ENCODE measurements around the gene HPS4.

The HPS4 gene

DNA sequence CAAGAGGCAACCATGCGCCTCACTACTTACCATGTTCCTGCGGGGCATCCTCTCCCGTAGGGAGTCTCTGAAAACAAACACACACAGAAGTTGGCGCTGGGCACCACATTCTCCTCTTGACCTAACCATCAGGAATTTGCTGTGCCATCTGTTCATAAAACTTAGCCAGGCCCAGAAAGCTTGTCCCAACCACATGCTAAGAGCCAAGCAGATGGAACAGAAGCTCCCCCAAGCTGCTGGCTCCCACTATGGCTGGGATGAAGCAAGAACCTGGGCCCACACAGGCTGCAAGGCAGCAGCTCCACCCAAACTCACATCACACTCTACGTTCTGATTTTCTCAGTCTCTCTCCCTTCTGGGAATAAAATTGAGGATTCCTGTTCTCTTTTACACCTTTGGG is 17.4 kb downstream of the HPS4 start:
- TF ChIP-seq GATA1 (IDR thresholded peaks at IDR 0.05; ENCODE audit: low read depth, low read length), result no peak
- TF ChIP-seq POLR2A (IDR thresholded peaks at IDR 0.05; ENCODE audit: low read length), result no peak
- DNase-seq, result no peak

DNA sequence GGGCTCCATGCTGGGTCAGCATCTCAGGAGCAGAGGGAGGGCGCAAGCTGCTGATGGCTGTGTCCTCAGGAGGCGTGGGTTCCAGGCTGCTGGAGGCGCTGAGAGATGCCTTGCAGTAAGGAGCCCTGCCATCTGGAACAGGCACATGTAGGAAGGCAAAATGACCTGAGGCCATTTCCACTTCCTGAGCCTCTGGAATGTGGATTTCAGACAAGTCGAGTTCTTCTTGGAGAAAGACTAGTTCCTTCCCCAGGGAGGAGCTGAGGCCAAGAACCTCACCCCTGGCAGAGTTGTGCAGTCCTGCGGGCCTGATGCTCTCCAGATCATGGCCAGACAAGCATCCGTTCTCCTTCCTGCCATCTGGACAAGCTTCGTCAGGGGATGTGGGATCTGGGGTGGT is 19.3 kb downstream of the HPS4 start:
- TF ChIP-seq GATA1 (IDR thresholded peaks at IDR 0.05; ENCODE audit: low read depth, low read length), result no peak
- TF ChIP-seq POLR2A (IDR thresholded peaks at IDR 0.05; ENCODE audit: low read length), result no peak
- no peak for DNase-seq

DNA sequence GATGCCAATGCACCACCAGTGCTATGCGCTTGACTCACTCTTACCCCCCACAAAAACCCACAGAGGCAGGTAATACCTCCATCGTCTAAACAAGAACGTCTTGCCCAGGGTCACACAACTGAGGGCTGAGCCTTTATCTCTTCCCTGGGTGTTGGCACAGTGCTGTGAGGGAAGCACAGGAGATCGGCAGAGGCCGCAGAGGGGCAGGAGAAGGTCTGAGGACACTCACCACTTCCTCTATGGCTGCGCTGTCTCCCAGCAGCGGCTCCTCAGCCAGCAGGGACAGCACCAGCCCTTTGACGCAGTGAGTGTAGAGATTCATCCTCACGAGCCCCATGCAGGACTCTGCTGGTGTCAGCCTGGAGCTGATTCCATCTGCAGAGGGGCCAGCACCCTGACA is 19.9 kb downstream of the HPS4 start:
- no peak for DNase-seq
- TF ChIP-seq GATA1 (IDR thresholded peaks at IDR 0.05; ENCODE audit: low read depth, low read length) (no peak), POLR2A (IDR thresholded peaks at IDR 0.05; ENCODE audit: low read length) (no peak)

DNA sequence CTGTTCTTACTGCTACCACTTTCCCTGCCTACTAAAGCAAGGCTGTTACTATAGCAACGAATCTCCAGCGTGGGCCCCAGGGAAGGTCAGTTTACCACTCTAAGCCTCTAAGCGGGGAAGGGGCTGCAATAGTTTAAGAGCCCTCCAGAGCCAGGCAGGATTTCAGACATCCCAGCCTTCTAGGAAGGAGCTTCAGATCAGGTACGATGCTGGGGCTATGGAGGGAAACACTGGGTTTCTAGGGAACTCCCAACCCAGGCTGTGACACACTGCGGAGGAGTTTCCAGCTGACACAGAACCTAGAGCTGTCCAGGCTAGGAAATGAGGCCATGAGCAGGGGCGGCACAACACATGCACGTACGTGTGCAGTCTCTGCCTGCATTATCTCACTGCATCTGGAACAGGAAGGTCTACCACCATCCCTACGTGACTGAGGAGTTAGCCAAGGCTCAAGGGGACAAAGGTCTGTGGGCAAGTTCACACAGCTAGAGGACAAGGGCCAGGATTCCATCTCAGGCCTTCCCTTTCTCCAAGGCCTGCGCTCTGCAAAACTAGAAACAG is 20.4 kb downstream of the HPS4 start:
- TF ChIP-seq GATA1 (IDR thresholded peaks at IDR 0.05; ENCODE audit: low read depth, low read length), result no peak
- no peak for DNase-seq

DNA sequence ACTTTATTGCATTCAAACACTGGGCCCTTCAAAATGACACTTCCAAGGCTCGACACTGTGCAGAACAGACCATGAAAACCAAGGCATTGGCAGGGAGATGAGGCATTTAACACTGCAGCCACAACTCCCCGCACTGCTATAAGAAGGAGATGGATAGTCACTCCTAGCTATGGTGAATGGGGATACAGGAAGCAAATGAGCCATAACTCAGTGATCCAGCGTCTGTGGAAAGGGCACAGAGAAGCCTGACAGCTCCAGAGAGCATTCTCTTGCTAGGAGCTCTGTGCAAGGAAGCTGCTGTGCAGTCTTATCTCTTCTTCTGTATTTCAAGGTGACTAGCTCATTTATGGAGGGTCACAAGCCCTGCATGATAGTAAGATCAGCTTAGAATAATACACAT is 20.9 kb downstream of the HPS4 start:
- DNase-seq, result no peak

DNA sequence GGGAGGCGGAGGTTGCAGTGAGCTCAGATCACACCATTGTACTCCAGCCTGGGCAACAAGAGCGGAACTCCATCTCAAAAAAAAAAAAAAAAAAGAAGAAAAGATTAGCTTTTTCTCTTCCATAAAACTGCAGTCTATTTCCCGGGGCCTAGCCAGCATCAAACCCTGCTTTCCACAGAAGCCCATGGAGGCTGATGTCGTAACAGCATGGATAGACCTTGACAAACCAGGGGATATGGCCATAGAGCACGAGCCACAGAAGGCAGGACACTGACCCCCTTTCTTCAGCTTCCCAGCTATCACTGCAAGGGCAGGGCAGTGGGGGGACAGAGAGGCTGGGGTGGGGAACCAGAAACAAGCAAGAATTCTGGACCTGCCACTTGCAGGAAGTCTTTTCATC is 21.5 kb downstream of the HPS4 start:
- no peak for DNase-seq

More for the DNA sequence above, 20.9 kb downstream of the HPS4 start:
- no peak for TF ChIP-seq POLR2A (IDR thresholded peaks at IDR 0.05; ENCODE audit: low read length)
- TF ChIP-seq GATA1 (IDR thresholded peaks at IDR 0.05; ENCODE audit: low read depth, low read length), result no peak

DNA sequence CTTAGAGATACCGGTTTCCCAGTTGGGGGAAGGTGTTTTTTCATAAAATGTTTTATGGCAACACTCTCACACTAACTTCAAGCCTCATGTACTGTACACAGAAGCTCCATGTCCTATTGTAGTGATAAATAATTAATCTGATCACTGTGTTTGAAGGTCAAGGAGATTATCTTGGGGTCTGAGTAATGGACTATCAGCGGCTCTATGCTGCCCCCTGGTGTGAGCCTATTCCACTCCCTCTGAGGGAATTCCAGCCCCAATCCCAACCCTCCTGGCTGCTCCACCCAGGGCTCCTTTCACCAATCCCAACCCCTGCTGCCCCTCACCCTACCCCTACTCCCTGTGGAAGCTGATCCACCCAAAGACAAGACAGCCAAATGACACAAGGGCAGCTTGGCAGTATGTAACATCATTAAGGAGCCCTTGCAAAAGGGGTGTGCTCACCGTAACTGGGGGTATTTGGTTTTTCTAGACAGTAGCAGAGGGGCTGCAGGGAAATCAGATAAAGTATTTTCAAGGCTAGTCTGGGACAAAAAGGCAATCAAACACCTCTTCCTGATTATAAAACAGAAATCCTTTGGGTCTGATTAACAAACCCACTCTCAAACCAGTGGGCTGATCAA is 22.3 kb downstream of the HPS4 start:
- DNase-seq, result peak; percentile 51 to 62

More for the DNA sequence above, 21.5 kb downstream of the HPS4 start:
- TF ChIP-seq POLR2A (IDR thresholded peaks at IDR 0.05; ENCODE audit: low read length) (no peak), GATA1 (IDR thresholded peaks at IDR 0.05; ENCODE audit: low read depth, low read length) (no peak)

DNA sequence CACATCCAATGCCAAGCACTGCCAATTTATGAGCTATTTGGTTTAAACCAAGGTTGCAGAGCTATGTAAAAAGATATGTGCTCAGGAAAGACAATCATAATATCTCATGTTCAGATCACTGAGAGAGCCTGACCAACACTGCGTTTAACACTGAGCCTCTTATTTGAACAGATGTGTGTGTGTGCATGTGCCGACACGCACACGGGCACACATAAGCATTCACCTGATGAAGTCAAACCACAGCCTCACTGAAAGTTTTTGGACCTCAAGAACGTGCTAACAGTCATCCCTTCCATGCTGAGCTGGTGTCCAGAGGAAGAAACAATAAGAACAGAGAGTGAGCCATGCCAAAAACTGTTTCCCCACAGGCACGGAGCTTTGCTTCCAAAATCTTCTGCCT is 23.4 kb downstream of the HPS4 start:
- TF ChIP-seq POLR2A (IDR thresholded peaks at IDR 0.05; ENCODE audit: low read length), result no peak
- TF ChIP-seq GATA1 (IDR thresholded peaks at IDR 0.05; ENCODE audit: low read depth, low read length), result no peak
- DNase-seq, result no peak

More for the DNA sequence above, 22.3 kb downstream of the HPS4 start:
- TF ChIP-seq POLR2A (IDR thresholded peaks at IDR 0.05; ENCODE audit: low read length) (no peak), GATA1 (IDR thresholded peaks at IDR 0.05; ENCODE audit: low read depth, low read length) (no peak)

DNA sequence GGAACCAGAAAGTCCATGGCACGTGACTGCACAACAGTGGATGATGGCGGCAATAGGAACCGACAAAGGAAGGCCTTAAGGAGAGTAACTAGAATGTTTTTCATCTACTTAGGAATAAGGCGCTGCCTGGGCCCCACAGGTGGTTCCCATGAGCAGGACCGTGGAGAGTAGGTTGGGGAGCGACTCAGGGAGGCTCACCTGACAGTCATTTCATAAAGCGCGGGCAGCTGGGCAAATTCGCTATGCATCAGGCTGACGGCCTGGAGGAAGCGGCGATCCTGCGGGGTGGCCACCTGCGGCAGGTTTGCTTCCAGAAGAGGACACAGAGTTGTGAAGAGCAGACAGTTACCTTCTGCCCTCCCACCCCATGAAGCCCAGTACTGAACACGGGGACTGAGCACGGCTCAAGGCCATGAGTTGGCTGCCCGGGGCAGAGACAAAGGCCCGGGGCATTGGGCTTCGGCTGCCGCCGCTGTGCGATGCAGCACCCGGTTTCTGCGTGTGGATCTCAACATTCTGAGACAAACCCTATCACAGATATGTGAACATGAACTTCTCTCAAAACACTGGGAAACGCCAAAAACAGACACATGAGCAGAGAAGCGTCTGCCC is 25.8 kb downstream of the HPS4 start:
- no peak for DNase-seq
- TF ChIP-seq POLR2A (IDR thresholded peaks at IDR 0.05; ENCODE audit: low read length), result no peak
- TF ChIP-seq GATA1 (IDR thresholded peaks at IDR 0.05; ENCODE audit: low read depth, low read length), result no peak

DNA sequence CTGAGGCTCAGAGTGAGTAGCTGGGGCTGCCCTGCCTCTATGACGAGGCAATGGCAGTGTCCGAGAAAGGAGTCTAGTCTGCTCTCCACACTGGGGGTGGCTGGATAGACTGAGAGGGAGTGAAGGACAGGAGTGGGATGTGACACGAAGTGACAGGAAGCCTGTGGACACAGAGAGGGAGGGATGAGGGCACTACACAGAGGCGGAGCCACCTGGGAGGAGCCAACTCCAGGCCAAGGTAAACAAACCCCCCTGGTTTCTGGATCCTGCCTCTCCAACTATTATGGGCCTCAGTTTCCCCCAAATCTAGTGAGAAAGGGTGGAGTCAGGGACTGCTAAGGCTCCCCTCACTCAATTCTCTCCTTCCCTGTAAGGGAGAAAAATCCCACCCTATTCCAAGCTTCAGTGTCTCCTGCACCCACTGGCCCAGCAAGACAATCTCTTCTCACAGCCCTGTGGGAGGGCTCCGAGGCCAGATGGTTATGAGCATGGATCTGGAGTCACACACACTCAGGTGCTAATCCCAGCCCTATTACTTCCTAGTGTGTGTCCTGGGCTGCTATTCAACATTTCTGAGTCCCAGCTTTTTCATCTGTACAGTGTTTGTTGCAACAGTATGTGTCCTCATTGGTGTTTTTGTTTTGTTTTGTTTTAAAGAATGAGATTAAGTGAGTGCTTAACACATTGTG is 29.6 kb downstream of the HPS4 start:
- TF ChIP-seq GATA1 (IDR thresholded peaks at IDR 0.05; ENCODE audit: low read depth, low read length) (no peak), POLR2A (IDR thresholded peaks at IDR 0.05; ENCODE audit: low read length) (no peak)
- no peak for DNase-seq

DNA sequence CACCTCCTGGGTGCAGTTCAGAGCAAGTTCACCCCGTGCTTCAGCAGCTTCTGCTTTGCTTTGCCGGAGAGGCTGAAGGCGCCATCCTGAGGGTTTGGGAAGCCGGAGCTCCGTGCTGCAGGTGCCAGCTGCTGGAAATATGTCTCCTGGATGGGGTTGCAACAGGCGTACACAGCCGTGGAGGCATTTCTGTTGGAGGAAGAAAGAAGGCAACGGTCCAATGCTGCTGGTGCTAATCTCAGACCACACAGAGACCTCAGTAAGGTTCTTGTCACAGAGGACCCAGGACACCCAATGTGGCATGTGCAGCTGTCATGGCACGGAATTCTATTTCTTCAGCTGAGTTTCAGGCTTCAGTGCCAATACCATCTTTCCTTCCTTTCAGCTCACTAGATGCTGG is 30.4 kb downstream of the HPS4 start:
- no peak for TF ChIP-seq GATA1 (IDR thresholded peaks at IDR 0.05; ENCODE audit: low read depth, low read length)
- no peak for TF ChIP-seq POLR2A (IDR thresholded peaks at IDR 0.05; ENCODE audit: low read length)
- DNase-seq, result no peak

DNA sequence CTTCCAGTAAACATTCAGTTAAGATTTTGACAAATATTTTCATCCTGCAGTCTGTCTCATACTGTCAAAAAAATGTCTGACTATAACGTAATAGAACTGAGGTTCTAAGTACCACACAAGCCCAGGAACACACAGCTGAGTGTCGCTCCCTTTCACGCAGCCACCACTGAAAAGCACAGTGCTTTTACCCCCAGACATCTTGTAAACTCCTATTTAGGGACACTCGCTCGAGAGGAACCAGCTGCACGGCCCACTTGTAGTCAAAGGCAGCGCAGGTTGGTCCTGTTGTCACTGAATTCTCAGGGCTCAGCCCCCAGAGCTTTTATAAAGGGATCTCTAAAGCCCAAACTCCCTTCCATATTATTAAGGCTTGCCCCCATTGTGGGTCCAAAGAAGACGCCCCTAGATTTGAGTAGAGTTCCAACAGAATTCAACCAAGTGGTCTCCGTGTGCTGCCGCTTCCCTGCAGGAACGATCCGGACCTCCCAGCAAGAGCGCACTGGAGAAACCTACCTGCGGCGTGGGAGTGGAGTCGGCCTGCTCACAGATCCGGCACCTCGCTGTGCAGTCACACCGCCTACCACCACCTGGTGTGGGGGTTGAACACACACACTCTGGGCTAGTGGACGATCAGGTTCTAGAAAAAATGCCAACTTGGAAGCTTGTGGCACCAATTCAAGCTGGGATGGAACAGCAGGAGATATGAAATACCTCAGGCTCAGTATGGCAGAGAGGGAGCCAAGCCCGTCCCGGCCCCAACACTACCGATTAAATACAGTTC is 31.2 kb downstream of the HPS4 start:
- TF ChIP-seq POLR2A (IDR thresholded peaks at IDR 0.05; ENCODE audit: low read length) (no peak), GATA1 (IDR thresholded peaks at IDR 0.05; ENCODE audit: low read depth, low read length) (no peak)
- DNase-seq, result no peak

DNA sequence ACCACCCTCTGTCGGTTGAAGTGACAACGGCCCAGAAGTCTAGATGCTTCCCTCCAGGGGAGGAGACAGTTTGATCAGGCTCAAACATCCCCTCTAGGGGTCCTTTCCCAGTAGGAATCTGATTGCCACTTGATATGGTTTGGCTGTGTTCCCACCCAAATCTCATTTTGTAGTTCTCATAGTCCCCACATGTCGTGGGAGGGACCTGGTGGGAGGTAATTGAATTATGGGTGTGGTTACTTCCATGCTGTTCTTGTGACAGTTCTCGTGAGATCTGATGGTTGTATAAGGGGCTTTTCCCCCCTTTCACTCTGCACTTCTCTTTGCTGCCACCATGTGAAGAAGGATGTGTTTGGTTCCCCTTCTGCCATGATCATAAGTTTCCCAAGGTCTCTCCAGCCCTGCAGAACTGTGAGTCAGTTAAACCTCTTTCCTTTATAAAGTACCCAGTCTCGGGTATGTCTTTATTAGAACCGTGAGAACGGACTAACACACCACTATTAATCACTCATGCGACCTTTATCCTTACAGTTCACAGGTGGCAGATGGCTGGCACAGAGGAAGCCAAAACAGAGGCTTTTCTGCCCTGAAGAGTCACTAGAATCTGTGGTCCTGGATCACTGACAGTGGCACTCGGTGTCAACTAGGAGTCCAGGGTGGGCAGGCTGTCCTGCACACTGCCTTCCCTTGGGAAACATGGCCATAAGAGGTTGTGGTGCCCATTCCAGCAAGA is 33.0 kb downstream of the HPS4 start:
- DNase-seq, result no peak
- TF ChIP-seq GATA1 (IDR thresholded peaks at IDR 0.05; ENCODE audit: low read depth, low read length), result no peak
- no peak for TF ChIP-seq POLR2A (IDR thresholded peaks at IDR 0.05; ENCODE audit: low read length)

Measured in erythroblast (primary cell).